K562 (cell line): ENCODE measurements around the gene PDK1. TPM values are rescaled to one million over a fixed set of nuclear protein-coding genes. Genes with fewer than 3 reads are reported as not detected.

ENCODE experiments used
- BCLAF1 ChIP-seq, 2 experiments: fragments of 450-650 bp in 1 of 2; IDR thresholded peaks; 2 replicates each; pipeline ENCODE4 v1.6.1; 2011 to 2017; ENCODE audit warnings: low read depth in 2 of 2, antibody characterized with exemption in 1 of 2, borderline replicate concordance in 1 of 2, low read length in 1 of 2, mild to moderate bottlenecking in 1 of 2, mixed read lengths in 1 of 2; ENCODE audit not compliant: control insufficient read depth in 1 of 2
- DLX4 ChIP-seq: fragments of 250-450 bp; sonication (Bioruptor Pico); IDR thresholded peaks from 2 replicates; pipeline ENCODE4 v1.6.1; 2021; ENCODE audit warnings: mild to moderate bottlenecking
- E2F6 ChIP-seq, 2 experiments: IDR thresholded peaks; 2 replicates each; pipeline ENCODE4 v1.6.1; 2011; ENCODE audit warnings: borderline replicate concordance in 1 of 2, control low read depth in 1 of 2, low read depth in 1 of 2, low read length in 1 of 2, mild to moderate bottlenecking in 1 of 2, mixed read lengths in 1 of 2, moderate library complexity in 1 of 2; ENCODE audit not compliant: insufficient read depth in 1 of 2, insufficient read length in 1 of 2, poor library complexity in 1 of 2, severe bottlenecking in 1 of 2; ENCODE audit errors: extremely low read depth in 1 of 2
- ETS1 ChIP-seq: conservative IDR thresholded peaks from 2 replicates; pipeline ENCODE4 v1.6.1; 2011; ENCODE audit warnings: low read depth, mild to moderate bottlenecking, low read length; ENCODE audit not compliant: control insufficient read depth
- MEF2D ChIP-seq: conservative IDR thresholded peaks from 2 replicates; pipeline ENCODE4 v1.6.1; 2016; ENCODE audit warnings: low read depth, missing genetic modification characterization, missing compliant biosample characterization
- NR0B1 ChIP-seq: fragments of 450-650 bp; IDR thresholded peaks from one replicate; pipeline ENCODE4 v1.6.1; 2018; ENCODE audit warnings: mild to moderate bottlenecking, moderate library complexity; ENCODE audit not compliant: partially characterized antibody
- PHB2 ChIP-seq: fragments of 450-650 bp; IDR thresholded peaks from 2 replicates; pipeline ENCODE4 v1.6.1; 2017; ENCODE audit warnings: low read depth
- PHF20 ChIP-seq: fragments of 450-650 bp; IDR thresholded peaks from 2 replicates; pipeline ENCODE4 v1.6.1; 2018; ENCODE audit not compliant: partially characterized antibody
- TCF3 ChIP-seq: sonication (generic); formaldehyde crosslinking; IDR thresholded peaks from 2 replicates; pipeline ENCODE4 v1.4.0; 2020; ENCODE audit warnings: mild to moderate bottlenecking, missing genetic modification reagents
- TCF7 ChIP-seq: sonication (generic); IDR thresholded peaks from 2 replicates; pipeline ENCODE4 v1.6.1; 2016; ENCODE audit warnings: antibody characterized with exemption, borderline replicate concordance
- TFE3 ChIP-seq: fragments of 450-650 bp; formaldehyde crosslinking; IDR thresholded peaks from 2 replicates; pipeline ENCODE4 v1.4.0; 2020; ENCODE audit warnings: mild to moderate bottlenecking, mixed read lengths
- VEZF1 ChIP-seq: fragments of 200-800 bp; sonication (Bioruptor generic); IDR thresholded peaks from 2 replicates; pipeline ENCODE4 v1.6.1; 2017; ENCODE audit warnings: missing genetic modification characterization, missing compliant biosample characterization
- ZC3H11A ChIP-seq: IDR thresholded peaks from 2 replicates; pipeline ENCODE4 v1.6.1; 2012; ENCODE audit warnings: low read depth, low read length, improper control_type of control experiment
- ZNF12 ChIP-seq: sonication (generic); formaldehyde crosslinking; IDR thresholded peaks from 2 replicates; pipeline ENCODE4 v1.4.0; 2020; ENCODE audit warnings: mild to moderate bottlenecking, missing genetic modification reagents
- ZNF444 ChIP-seq: fragments of 250-450 bp; sonication (Bioruptor Pico); IDR thresholded peaks from 2 replicates; pipeline ENCODE4 v1.4.0; 2020; ENCODE audit warnings: mild to moderate bottlenecking, moderate library complexity
- polyA plus RNA-seq, 8 experiments: library from polyadenylated mRNA; depleted of rRNA in 4 of 8; stranded (reverse) in 5 of 8; unstranded in 3 of 8; fragments of >200 nt; fragmentation: Nextera tagmentation in 2 of 8; fragmentation: Illumina TruSeq in 1 of 8; extraction: Ambion mirVana in 2 of 8; extraction: Trizol in 1 of 8; gene quantifications; 2 replicates each; pipeline versions ENCODE4 v1.2.1 to v1.2.3, GENCODE V29; 2011 to 2014; ENCODE audit warnings: inconsistent platforms in 1 of 8, missing spikeins in 1 of 8
- total RNA-seq, 7 experiments: library from RNA; depleted of rRNA in 6 of 7; stranded (reverse); fragments of >200 nt in 6 of 7; fragmentation: Illumina TruSeq in 2 of 7; extraction: Trizol in 2 of 7; gene quantifications; 2 replicates each; pipeline versions ENCODE4 v1.2.1 to v1.2.3, GENCODE V29; 2011 to 2021; ENCODE audit warnings: low replicate concordance in 1 of 7

Gene PDK1
- total and polyA plus RNA-seq, 9 of the 15 experiments (the other 6 are each of a cell fraction or from before 2014, with no cell fraction given): 3.5 to 176 (median 13.9) TPM

- TF ChIP-seq VEZF1 (peak; percentile 88), PHF20 (no peak), ZC3H11A (no peak), TFE3 (CRISPR knock-in tag) (no peak), ZNF444 (CRISPR knock-in tag) (no peak), MEF2D (peak; percentile 72; the same call in 1 of the 2 replicates), PHB2 (peak; percentile 90), NR0B1 (no peak), TCF7 (no peak), ETS1 (no peak), DLX4 (CRISPR knock-in tag) (no peak), E2F6 (IDR thresholded peaks at IDR 0.05; ENCODE audit: borderline replicate concordance in 1 of 2, extremely low read depth in 1 of 2, insufficient read depth in 1 of 2, insufficient read length in 1 of 2, low read depth in 1 of 2, low read length in 1 of 2, poor library complexity in 1 of 2, severe bottlenecking in 1 of 2) (no peak), BCLAF1 (IDR thresholded peaks at IDR 0.05; ENCODE audit: borderline replicate concordance in 1 of 2, control insufficient read depth in 1 of 2, low read depth in 2 of 2, low read length in 1 of 2) (0 out of 4 replicates have a peak, but pooled peaks of 1 of the 2 experiments have one; percentile 37), ZNF12 (CRISPR knock-in tag) (no peak), TCF3 (peak; percentile 97)
Observed at GRCh38 chr2:172552547-172553291, 3.2 kb upstream of the PDK1 start (continued).
